Small intestine (tissue), 7 donors: ENCODE results near the gene DRAP1. TPM values are rescaled to one million over a fixed set of nuclear protein-coding genes. Genes with fewer than 3 reads are reported as not detected.

Experiments used
- DNase-seq, 2 donors: peaks; one replicate each; pipeline versions ENCODE4 v3.0.0 to v3.0.0-alpha.2; 2013
- FAIRE-seq: peaks from 2 replicates; lab custom pipeline; 2012; peaks lifted over from hg19 to GRCh38; lab: Jason Lieb, UNC
- H3K27ac ChIP-seq, 3 donors: one replicate each; pipeline ENCODE4 v1.5.1; 2013; ENCODE audit warnings: low read length in 2 of 3, mild to moderate bottlenecking in 2 of 3, control low read depth in 1 of 3, inconsistent platforms in 1 of 3, low read depth in 1 of 3, moderate library complexity in 1 of 3
- H3K27me3 ChIP-seq, 3 donors: one replicate each; pipeline ENCODE4 v1.6.1; 2013; ENCODE audit warnings: low read length in 3 of 3, inconsistent platforms in 1 of 3; ENCODE audit not compliant: control insufficient read depth in 3 of 3, insufficient read depth in 3 of 3
- H3K36me3 ChIP-seq, 3 donors: one replicate each; pipeline ENCODE4 v1.6.1; 2013; ENCODE audit warnings: low read length in 3 of 3, inconsistent platforms in 1 of 3, low read depth in 1 of 3, mild to moderate bottlenecking in 1 of 3, moderate library complexity in 1 of 3; ENCODE audit not compliant: control insufficient read depth in 3 of 3, insufficient read depth in 2 of 3
- H3K4me1 ChIP-seq, 3 donors: one replicate each; pipeline ENCODE4 v1.6.1; 2013; ENCODE audit warnings: low read length in 2 of 3, inconsistent platforms in 1 of 3, low read depth in 1 of 3, mild to moderate bottlenecking in 1 of 3, moderate library complexity in 1 of 3; ENCODE audit not compliant: control insufficient read depth in 3 of 3, insufficient read depth in 2 of 3
- H3K4me3 ChIP-seq, 3 donors: one replicate each; pipeline ENCODE4 v1.5.1; 2013; ENCODE audit warnings: low read length in 3 of 3, control low read depth in 1 of 3, inconsistent platforms in 1 of 3, low read depth in 1 of 3, mild to moderate bottlenecking in 1 of 3, moderate library complexity in 1 of 3
- H3K9me3 ChIP-seq, 2 donors: one replicate each; pipeline ENCODE4 v1.6.1; 2013; ENCODE audit warnings: low read depth in 1 of 2, low read length in 1 of 2; ENCODE audit not compliant: control insufficient read depth in 2 of 2, insufficient read depth in 1 of 2
- WGBS, 3 donors: extraction: QIAGEN DNeasy Blood & Tissue Kit; methylation state at CpG; one replicate each; pipeline ENCODE4 v1.1.7; 2013; 5-methylcytosine and 5-hydroxymethylcytosine counted together
- polyA plus RNA-seq, 4 donors: library from polyadenylated mRNA; stranded (reverse) in 3 of 4; unstranded in 1 of 4; fragments of 200-250 nt in 3 of 4; fragments of 120-200 nt in 1 of 4; gene quantifications; one replicate each; pipeline versions ENCODE4 v1.2.1 to v1.2.3, GENCODE V29; 2013
- donor health status: healthy with polysubstance abuse.
- donor health status: control.
- donor health status: control.
- donor health status: Bipolar disorder and iron deficiency.
- donor health status: healthy.

DRAP1 gene
- polyA plus RNA-seq, 4 donors = 53.2 to 87.3 (median 70.7) TPM

GRCh38 chr11:65911682-65912568 is 7.3 kb upstream of the DRAP1 start:
- Histone ChIP-seq H3K27me3 (peaks cover 0 to 26% (median 0%) of the 10 kb centered on the region in 3 donors), H3K4me3 (no peak overlapping the region), H3K36me3 (peaks cover 0 to 6% (median 0%) of the 10 kb centered on the region in 3 donors), H3K9me3 (no peaks in the 10 kb centered on the region), H3K27ac (no peak overlapping the region), H3K4me1 (peaks cover 0 to 8% (median 2%) of the 10 kb centered on the region in 3 donors)
- DNase-seq = peak in 1 of 2 donors; percentile 42
- no peak for FAIRE-seq
- WGBS, 3 donors = 20 to 24% (median 23%) methylated on average over 14 of the region's 14 CpGs

GRCh38 chr11:65912845-65913244 is 6.4 kb upstream of the DRAP1 start:
- H3K9me3 ChIP-seq = no peaks in the 10 kb centered on the region
- DNase-seq = no peak
- peaks cover 0 to 15% (median 0%) of the 10 kb centered on the region in 3 donors for H3K36me3 ChIP-seq
- H3K27me3 ChIP-seq = peaks cover 0 to 20% (median 0%) of the 10 kb centered on the region in 3 donors
- no peak overlapping the region for H3K27ac ChIP-seq
- no peak overlapping the region for H3K4me3 ChIP-seq
- H3K4me1 ChIP-seq = peaks cover 3 to 14% (median 10%) of the 10 kb centered on the region in 3 donors
- WGBS, 3 donors = 65 to 70% (median 67%) methylated on average over 4 of the region's 4 CpGs
- no peak for FAIRE-seq

GRCh38 chr11:65915101-65915820 is 4.0 kb upstream of the DRAP1 start:
- Histone ChIP-seq H3K4me1 (peaks cover 3 to 17% (median 16%) of the 10 kb centered on the region in 3 donors), H3K36me3 (peaks cover 0 to 17% (median 0%) of the 10 kb centered on the region in 3 donors), H3K4me3 (no peak overlapping the region), H3K27ac (peak overlapping the region in 1 of 3 donors; percentile 82), H3K9me3 (no peaks in the 10 kb centered on the region), H3K27me3 (peaks cover 0 to 7% (median 0%) of the 10 kb centered on the region in 3 donors)
- WGBS, 3 donors = 60 to 72% (median 62%) methylated on average over 10 of the region's 10 CpGs
- FAIRE-seq (no peak), DNase-seq (no peak)

GRCh38 chr11:65915821-65916251 is 3.4 kb upstream of the DRAP1 start:
- WGBS, 3 donors = 45 to 62% (median 53%) methylated on average over 13 of the region's 13 CpGs
- H3K4me1 ChIP-seq = peaks cover 3 to 23% (median 21%) of the 10 kb centered on the region in 3 donors
- DNase-seq (no peak), FAIRE-seq (no peak)
- H3K36me3 ChIP-seq = peaks cover 0 to 22% (median 0%) of the 10 kb centered on the region in 3 donors
- peaks cover 0 to 3% (median 0%) of the 10 kb centered on the region in 3 donors for H3K27me3 ChIP-seq
- no peaks in the 10 kb centered on the region for H3K9me3 ChIP-seq
- H3K4me3 ChIP-seq = no peak overlapping the region
- H3K27ac ChIP-seq = peak overlapping the region in 1 of 3 donors; percentile 82

GRCh38 chr11:65916391-65916790 is 2.8 kb upstream of the DRAP1 start:
- peaks cover 3 to 24% (median 21%) of the 10 kb centered on the region in 3 donors for H3K4me1 ChIP-seq
- no peaks in the 10 kb centered on the region for H3K9me3 ChIP-seq
- no peak overlapping the region for H3K4me3 ChIP-seq
- peaks cover 0 to 3% (median 0%) of the 10 kb centered on the region in 3 donors for H3K27me3 ChIP-seq
- peak overlapping the region in 1 of 3 donors; percentile 72 for H3K27ac ChIP-seq
- DNase-seq = no peak
- WGBS, 3 donors = 59 to 72% (median 66%) methylated on average over 7 of the region's 7 CpGs
- FAIRE-seq = no peak
- H3K36me3 ChIP-seq = peaks cover 0 to 28% (median 0%) of the 10 kb centered on the region in 3 donors

- Histone ChIP-seq H3K4me3 (no peak overlapping the region), H3K4me1 (peaks cover 3 to 22% (median 21%) of the 10 kb centered on the region in 3 donors), H3K36me3 (peaks cover 0 to 34% (median 2%) of the 10 kb centered on the region in 3 donors), H3K27me3 (no peaks in the 10 kb centered on the region), H3K9me3 (no peaks in the 10 kb centered on the region), H3K27ac (peak overlapping the region in 1 of 3 donors; percentile 5)
- FAIRE-seq (no peak), DNase-seq (no peak)
- WGBS, 3 donors = 94 to 98% (median 97%) methylated on average over 3 of the region's 3 CpGs
These were observed 2.2 kb upstream of the DRAP1 start for GRCh38 chr11:65917077-65917433.

GRCh38 chr11:65917434-65918210 is 1.6 kb upstream of the DRAP1 start:
- FAIRE-seq (no peak), DNase-seq (no peak)
- whole genome bisulfite sequencing, 3 donors = 83 to 87% (median 83%) methylated on average over 32 to 35 of the region's 35 CpGs
- Histone ChIP-seq H3K27ac (peak overlapping the region in 1 of 3 donors; percentile 89), H3K4me3 (peak overlapping the region in 2 of 3 donors; percentile 82 to 97), H3K9me3 (no peaks in the 10 kb centered on the region), H3K36me3 (peaks cover 0 to 38% (median 3%) of the 10 kb centered on the region in 3 donors), H3K4me1 (peaks cover 3 to 22% (median 21%) of the 10 kb centered on the region in 3 donors), H3K27me3 (no peaks in the 10 kb centered on the region)
